SU-DHL-6 (cell line): ENCODE data around the gene CYB5R4.

Experiments
- H2AFZ ChIP-seq: fragments of 200-600 bp; sonication (generic); 2 replicates; pipeline ENCODE4 v1.6.1; 2014; ENCODE audit warnings: low read depth, mild to moderate bottlenecking, moderate library complexity, mixed read lengths, antibody characterized with exemption, low read length; ENCODE audit not compliant: severe bottlenecking
- H3F3A ChIP-seq: fragments of 200-600 bp; shearing (Covaris generic); 2 replicates; pipeline ENCODE4 v1.6.0; 2016; ENCODE audit warnings: antibody characterized with exemption, mild to moderate bottlenecking; ENCODE audit not compliant: insufficient read depth
- H3K27ac ChIP-seq: fragments of 200-600 bp; sonication (generic); 2 replicates; pipeline ENCODE4 v1.5.1; 2016; ENCODE audit warnings: low read depth, mild to moderate bottlenecking, low read length, moderate library complexity, mixed read lengths
- H3K27me3 ChIP-seq: fragments of 200-600 bp; sonication (generic), shearing (Covaris generic); 2 replicates; pipeline ENCODE4 v1.6.0; 2014; ENCODE audit warnings: mild to moderate bottlenecking, low read length
- H3K36me3 ChIP-seq: fragments of 200-600 bp; sonication (generic); 2 replicates; pipeline ENCODE4 v1.6.1; 2014; ENCODE audit warnings: mild to moderate bottlenecking, low read length, mixed read lengths
- H3K4me2 ChIP-seq: fragments of 300-600, 200-600 bp; shearing (Covaris generic), sonication (generic); 2 replicates; pipeline ENCODE4 v1.6.0; 2014; ENCODE audit warnings: low read length, low read depth, mild to moderate bottlenecking; ENCODE audit not compliant: poor library complexity, severe bottlenecking
- H3K4me3 ChIP-seq: fragments of 200-600 bp; sonication (generic); 2 replicates; pipeline ENCODE4 v1.5.1; 2014; ENCODE audit warnings: antibody characterized with exemption, low read length, mild to moderate bottlenecking, mixed read lengths; ENCODE audit not compliant: insufficient read depth, poor library complexity, severe bottlenecking
- H3K79me2 ChIP-seq: fragments of 200-600 bp; sonication (generic); 2 replicates; pipeline ENCODE4 v1.6.1; 2014; ENCODE audit warnings: mild to moderate bottlenecking, low read length, moderate library complexity; ENCODE audit not compliant: insufficient read depth
- H3K9ac ChIP-seq: fragments of 200-600 bp; sonication (generic); 2 replicates; pipeline ENCODE4 v1.7.0; 2014; ENCODE audit warnings: mild to moderate bottlenecking, low read length
- H3K9me2 ChIP-seq: fragments of 200-600 bp; sonication (generic); replicated peaks from 2 replicates; pipeline ENCODE4 v1.6.1; 2014; ENCODE audit warnings: low read length; ENCODE audit not compliant: insufficient read depth
- H3K9me3 ChIP-seq: fragments of 200-600 bp; sonication (generic); 2 replicates; pipeline ENCODE4 v1.6.1; 2014; ENCODE audit warnings: low read length, mixed read lengths; ENCODE audit not compliant: insufficient read depth
- H4K20me1 ChIP-seq: fragments of 200-600 bp; sonication (generic); 2 replicates; pipeline ENCODE4 v1.6.1; 2014; ENCODE audit warnings: low read depth, mild to moderate bottlenecking, antibody characterized with exemption, low read length, moderate library complexity, mixed read lengths
- CTCF ChIP-seq: fragments of 200-600 bp; sonication (generic); IDR thresholded peaks from one replicate; pipeline ENCODE4 v1.5.1; 2017; ENCODE audit warnings: antibody characterized with exemption, mild to moderate bottlenecking, low read length, moderate library complexity; ENCODE audit not compliant: insufficient read depth, poor library complexity, severe bottlenecking
- EZH2phosphoT487 ChIP-seq: fragments of 200-600 bp; sonication (generic), shearing (Covaris generic); conservative IDR thresholded peaks from 2 replicates; pipeline ENCODE4 v1.6.1; 2018; ENCODE audit warnings: mild to moderate bottlenecking, antibody characterized with exemption, low read length, moderate library complexity, mixed read lengths

CYB5R4 gene

DNA sequence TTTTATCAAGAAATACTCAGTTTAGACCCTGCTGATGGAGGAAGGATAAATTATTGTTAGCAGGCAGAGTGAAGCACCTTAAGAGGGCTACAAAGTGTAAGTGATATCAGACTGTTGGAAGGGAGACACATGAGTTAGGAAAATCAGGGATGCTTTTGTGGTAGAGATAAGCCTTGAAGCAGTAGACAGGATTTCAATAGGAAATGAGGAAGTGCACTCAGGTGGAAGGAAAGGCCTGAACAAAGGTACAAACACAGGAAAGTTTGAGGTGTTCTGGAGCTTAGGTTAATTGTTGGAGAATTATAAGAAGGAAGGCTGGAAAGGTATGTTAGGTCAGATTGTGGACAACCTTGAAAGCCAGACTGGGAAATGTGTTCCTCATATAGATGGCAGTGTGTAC, 7.6 kb downstream of the CYB5R4 start:
- no peak overlapping the region for H3K27ac ChIP-seq
- H2AFZ ChIP-seq: no peak overlapping the region
- no peak overlapping the region for H3K9ac ChIP-seq

DNA sequence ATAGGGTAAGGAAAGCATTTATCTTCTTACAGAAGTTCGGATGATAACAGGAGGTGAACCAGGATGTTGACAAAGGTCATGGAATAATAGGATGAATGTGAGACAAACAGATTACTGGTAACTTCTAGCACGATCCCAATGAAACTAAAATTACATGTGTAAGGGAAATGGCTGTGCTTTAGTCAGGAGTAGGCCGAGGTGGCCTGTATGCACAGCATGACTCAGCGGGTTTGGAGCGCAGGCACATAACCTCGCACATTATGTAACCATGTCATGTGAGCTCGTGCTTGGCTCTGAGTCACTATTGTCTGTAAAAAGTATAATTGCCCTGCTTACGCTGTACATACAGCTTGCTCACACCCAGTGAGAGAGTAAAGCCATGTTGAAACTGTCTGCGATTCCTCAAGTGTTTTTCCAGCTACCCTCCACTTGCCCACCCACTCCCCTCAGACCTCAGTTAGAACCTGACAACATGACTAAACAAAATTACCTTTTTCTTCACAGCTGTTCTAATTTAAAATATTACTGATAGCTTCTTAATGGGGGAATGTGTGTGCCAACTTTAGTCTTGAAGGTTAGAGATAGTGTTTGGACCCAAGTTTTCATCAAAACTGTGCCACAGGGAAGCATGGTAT, 8.2 kb downstream of the CYB5R4 start:
- Histone ChIP-seq H3K79me2 (peaks cover 82% of the 10 kb centered on the region), H3K9ac (no peak overlapping the region), H3K9me2 (no peaks in the 10 kb centered on the region), H3K9me3 (peaks cover 37% of the 10 kb centered on the region; the same call in 1 of the 2 replicates), H3K36me3 (peaks cover 74% of the 10 kb centered on the region), H3K27me3 (no peaks in the 10 kb centered on the region), H2AFZ (no peak overlapping the region), H3K4me3 (no peak overlapping the region), H3K4me2 (no peak overlapping the region), H3K27ac (no peak overlapping the region), H3F3A (no peaks in the 10 kb centered on the region), H4K20me1 (no peaks in the 10 kb centered on the region)
- TF ChIP-seq CTCF (no peak), EZH2phosphoT487 (no peak)

More for the DNA sequence above, 7.6 kb downstream of the CYB5R4 start:
- H3K4me2 ChIP-seq: no peak overlapping the region
- no peaks in the 10 kb centered on the region for H3K27me3 ChIP-seq
- no peak for TF ChIP-seq EZH2phosphoT487
- TF ChIP-seq CTCF: no peak
- H3K79me2 ChIP-seq: peaks cover 82% of the 10 kb centered on the region
- H3K9me3 ChIP-seq: peaks cover 37% of the 10 kb centered on the region; the same call in 1 of the 2 replicates
- H3K4me3 ChIP-seq: no peak overlapping the region
- 0 out of 2 replicates have a peak, but pooled peaks cover 5% of the 10 kb centered on the region for H4K20me1 ChIP-seq
- no peaks in the 10 kb centered on the region for H3F3A ChIP-seq
- H3K36me3 ChIP-seq: peaks cover 76% of the 10 kb centered on the region
- H3K9me2 ChIP-seq: no peaks in the 10 kb centered on the region

GRCh38 chr6:83868639-83869038, 9.2 kb downstream of the CYB5R4 start:
- H3K36me3 ChIP-seq: peaks cover 73% of the 10 kb centered on the region

More at GRCh38 chr6:83868639-83869038, 9.2 kb downstream of the CYB5R4 start:
- Histone ChIP-seq H3K9me2 (no peaks in the 10 kb centered on the region), H3K9me3 (peaks cover 37% of the 10 kb centered on the region; the same call in 1 of the 2 replicates), H3K27ac (no peak overlapping the region), H3K27me3 (no peaks in the 10 kb centered on the region), H3F3A (no peaks in the 10 kb centered on the region), H4K20me1 (no peaks in the 10 kb centered on the region), H3K9ac (no peak overlapping the region), H2AFZ (no peak overlapping the region), H3K4me2 (no peak overlapping the region), H3K4me3 (no peak overlapping the region), H3K79me2 (peaks cover 80% of the 10 kb centered on the region)
- TF ChIP-seq EZH2phosphoT487 (no peak), CTCF (no peak)
